ENCODE results near the gene SIL1. TPM values are rescaled to one million over a fixed set of nuclear protein-coding genes. Genes with fewer than 3 reads are reported as not detected.

SIL1 gene
- total and polyA plus RNA-seq, 2 donors (not counting 1 experiment from before 2014, with no cell fraction given), result 66.4 to 85.5 TPM

- Histone ChIP-seq H3K27ac (ENCODE audit: insufficient read depth, low read length) (no peak overlapping the region), H2AFZ (ENCODE audit: low read length) (no peak overlapping the region), H3K9me3 (ENCODE audit: control insufficient read depth, insufficient read depth, low read depth, low read length) (no peaks in the 10 kb centered on the region), H3K4me1 (ENCODE audit: control insufficient read depth, extremely low read depth, insufficient read depth, low read length) (no peaks in the 10 kb centered on the region), H3K4me2 (ENCODE audit: extremely low read depth, insufficient read depth, low read length) (no peak overlapping the region), H3K27me3 (ENCODE audit: control insufficient read depth, insufficient read depth, low read length) (no peaks in the 10 kb centered on the region), H3K79me2 (ENCODE audit: control insufficient read depth, insufficient read depth, low read length) (no peaks in the 10 kb centered on the region), H3K4me3 (replicated peaks in 1 of 4; ENCODE audit: control extremely low read depth in 1 of 4, insufficient read depth in 1 of 4, low read depth in 3 of 4, low read length in 4 of 4) (no peak overlapping the region), H3K9ac (ENCODE audit: insufficient read depth, low read length) (no peak overlapping the region), H3K36me3 (ENCODE audit: control insufficient read depth, insufficient read depth, low read length) (peaks cover 2% of the 10 kb centered on the region), H4K20me1 (ENCODE audit: control insufficient read depth, extremely low read depth, insufficient read depth, low read length) (no peaks in the 10 kb centered on the region)
- DNase-seq (ENCODE audit: low read depth in 2 of 2), result no peak
- TF ChIP-seq CTCF (conservative IDR thresholded peaks at IDR 0.05 in 1 of 2, IDR thresholded peaks at IDR 0.05 in 1 of 2; ENCODE audit: low read depth in 1 of 2, low read length in 2 of 2), result no peak
- TF ChIP-seq EZH2 (IDR thresholded peaks at IDR 0.05; ENCODE audit: low read length, missing control alignments), result no peak
Measured at GRCh38 chr5:138913773-138914172, 284.4 kb downstream of the SIL1 start.

- Histone ChIP-seq H3K27me3 (ENCODE audit: control insufficient read depth, insufficient read depth, low read length) (no peaks in the 10 kb centered on the region), H4K20me1 (ENCODE audit: control insufficient read depth, extremely low read depth, insufficient read depth, low read length) (no peaks in the 10 kb centered on the region), H3K9me3 (ENCODE audit: control insufficient read depth, insufficient read depth, low read depth, low read length) (no peaks in the 10 kb centered on the region), H3K4me1 (ENCODE audit: control insufficient read depth, extremely low read depth, insufficient read depth, low read length) (no peaks in the 10 kb centered on the region), H3K36me3 (ENCODE audit: control insufficient read depth, insufficient read depth, low read length) (peaks cover 2% of the 10 kb centered on the region), H3K9ac (ENCODE audit: insufficient read depth, low read length) (no peak overlapping the region), H2AFZ (ENCODE audit: low read length) (no peak overlapping the region), H3K4me3 (replicated peaks in 1 of 4; ENCODE audit: control extremely low read depth in 1 of 4, insufficient read depth in 1 of 4, low read depth in 3 of 4, low read length in 4 of 4) (no peak overlapping the region), H3K79me2 (ENCODE audit: control insufficient read depth, insufficient read depth, low read length) (no peaks in the 10 kb centered on the region), H3K4me2 (ENCODE audit: extremely low read depth, insufficient read depth, low read length) (no peak overlapping the region), H3K27ac (ENCODE audit: insufficient read depth, low read length) (no peak overlapping the region)
- TF ChIP-seq CTCF (conservative IDR thresholded peaks at IDR 0.05 in 1 of 2, IDR thresholded peaks at IDR 0.05 in 1 of 2; ENCODE audit: low read depth in 1 of 2, low read length in 2 of 2) (no peak), EZH2 (IDR thresholded peaks at IDR 0.05; ENCODE audit: low read length, missing control alignments) (no peak)
- no peak for DNase-seq (ENCODE audit: low read depth in 2 of 2)
Measured at GRCh38 chr5:138912093-138912492, 286.1 kb downstream of the SIL1 start.

- Histone ChIP-seq H3K79me2 (ENCODE audit: control insufficient read depth, insufficient read depth, low read length) (no peaks in the 10 kb centered on the region), H4K20me1 (ENCODE audit: control insufficient read depth, extremely low read depth, insufficient read depth, low read length) (no peaks in the 10 kb centered on the region), H3K4me1 (ENCODE audit: control insufficient read depth, extremely low read depth, insufficient read depth, low read length) (no peaks in the 10 kb centered on the region), H3K4me2 (ENCODE audit: extremely low read depth, insufficient read depth, low read length) (no peak overlapping the region), H3K9me3 (ENCODE audit: control insufficient read depth, insufficient read depth, low read depth, low read length) (no peaks in the 10 kb centered on the region), H3K9ac (ENCODE audit: insufficient read depth, low read length) (no peak overlapping the region), H3K4me3 (replicated peaks in 1 of 4; ENCODE audit: control extremely low read depth in 1 of 4, insufficient read depth in 1 of 4, low read depth in 3 of 4, low read length in 4 of 4) (no peak overlapping the region), H3K27ac (ENCODE audit: insufficient read depth, low read length) (no peak overlapping the region), H2AFZ (ENCODE audit: low read length) (no peak overlapping the region), H3K36me3 (ENCODE audit: control insufficient read depth, insufficient read depth, low read length) (peaks cover 2% of the 10 kb centered on the region), H3K27me3 (ENCODE audit: control insufficient read depth, insufficient read depth, low read length) (no peaks in the 10 kb centered on the region)
- DNase-seq (ENCODE audit: low read depth in 2 of 2), result peak in 1 of 2 donors; percentile 85
- TF ChIP-seq CTCF (conservative IDR thresholded peaks at IDR 0.05 in 1 of 2, IDR thresholded peaks at IDR 0.05 in 1 of 2; ENCODE audit: low read depth in 1 of 2, low read length in 2 of 2), result no peak
- no peak for TF ChIP-seq EZH2 (IDR thresholded peaks at IDR 0.05; ENCODE audit: low read length, missing control alignments)
Measured at GRCh38 chr5:138911441-138911840, 286.7 kb downstream of the SIL1 start.

Data from fibroblast of lung (primary cell).